Measurements from ENCODE around the gene KSR1. TPM values are rescaled to one million over a fixed set of nuclear protein-coding genes. Genes with fewer than 3 reads are reported as not detected.
A peak's percentile ranks its signal among the peaks of the same experiment; 100 is the strongest.

The KSR1 gene
- total RNA-seq, 1 experiment from 2014 or later, result 37.6 TPM

DNA sequence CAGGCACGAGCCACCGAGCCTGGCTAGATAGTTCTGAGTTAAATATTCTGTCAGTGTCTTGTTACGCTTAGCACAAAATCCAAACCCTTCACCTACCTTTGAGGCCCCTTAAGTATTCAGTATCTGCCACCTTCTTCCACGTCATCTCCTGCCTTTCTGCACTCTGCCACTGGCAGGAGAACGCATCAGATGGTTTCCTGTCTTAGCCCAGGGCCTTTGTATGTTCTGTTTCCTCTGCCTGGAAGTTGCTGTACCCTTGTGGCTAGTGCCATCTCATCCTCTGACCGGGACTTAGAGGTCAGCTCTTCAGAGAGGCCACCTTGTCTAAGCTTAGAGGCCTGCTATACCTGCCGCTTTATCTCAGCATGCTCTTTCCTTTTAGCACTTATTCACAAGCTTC lies 107.3 kb downstream of the KSR1 start:
- no peaks in the 10 kb centered on the region for H3K9me3 ChIP-seq (replicated peaks)
- peaks cover 21% of the 10 kb centered on the region for H3K4me1 ChIP-seq
- no peak overlapping the region for H3K27ac ChIP-seq
- H3K36me3 ChIP-seq, result peaks cover 7% of the 10 kb centered on the region; the same call in 1 of the 2 replicates
- H3K4me3 ChIP-seq, result no peak overlapping the region
- no peak for DNase-seq
- H3K27me3 ChIP-seq, result no peaks in the 10 kb centered on the region

DNA sequence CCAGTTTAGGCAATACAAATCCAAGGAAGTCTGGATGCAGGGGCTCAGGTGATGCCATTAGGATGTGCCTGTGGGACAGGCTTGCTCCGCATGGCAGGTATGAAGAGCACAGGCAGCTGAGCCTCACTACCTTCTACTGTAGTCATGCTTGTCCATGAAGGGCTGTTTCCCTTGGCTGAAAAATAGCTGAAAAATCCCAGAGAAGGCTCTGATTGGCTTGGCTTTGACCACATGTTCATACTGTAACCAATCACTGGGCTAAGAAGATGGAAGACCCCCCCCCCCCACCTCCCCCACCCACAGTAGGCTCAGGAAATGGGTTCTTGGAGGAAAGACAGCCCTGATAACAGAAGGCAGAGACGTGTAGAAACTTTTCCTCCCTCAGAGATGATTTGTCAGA lies 108.2 kb downstream of the KSR1 start:
- no peak overlapping the region for H3K27ac ChIP-seq
- H3K27me3 ChIP-seq, result no peaks in the 10 kb centered on the region
- DNase-seq, result no peak
- H3K9me3 ChIP-seq (replicated peaks), result no peaks in the 10 kb centered on the region
- H3K4me3 ChIP-seq, result no peak overlapping the region
- H3K4me1 ChIP-seq, result peaks cover 17% of the 10 kb centered on the region
- peaks cover 7% of the 10 kb centered on the region; the same call in 1 of the 2 replicates for H3K36me3 ChIP-seq

DNA sequence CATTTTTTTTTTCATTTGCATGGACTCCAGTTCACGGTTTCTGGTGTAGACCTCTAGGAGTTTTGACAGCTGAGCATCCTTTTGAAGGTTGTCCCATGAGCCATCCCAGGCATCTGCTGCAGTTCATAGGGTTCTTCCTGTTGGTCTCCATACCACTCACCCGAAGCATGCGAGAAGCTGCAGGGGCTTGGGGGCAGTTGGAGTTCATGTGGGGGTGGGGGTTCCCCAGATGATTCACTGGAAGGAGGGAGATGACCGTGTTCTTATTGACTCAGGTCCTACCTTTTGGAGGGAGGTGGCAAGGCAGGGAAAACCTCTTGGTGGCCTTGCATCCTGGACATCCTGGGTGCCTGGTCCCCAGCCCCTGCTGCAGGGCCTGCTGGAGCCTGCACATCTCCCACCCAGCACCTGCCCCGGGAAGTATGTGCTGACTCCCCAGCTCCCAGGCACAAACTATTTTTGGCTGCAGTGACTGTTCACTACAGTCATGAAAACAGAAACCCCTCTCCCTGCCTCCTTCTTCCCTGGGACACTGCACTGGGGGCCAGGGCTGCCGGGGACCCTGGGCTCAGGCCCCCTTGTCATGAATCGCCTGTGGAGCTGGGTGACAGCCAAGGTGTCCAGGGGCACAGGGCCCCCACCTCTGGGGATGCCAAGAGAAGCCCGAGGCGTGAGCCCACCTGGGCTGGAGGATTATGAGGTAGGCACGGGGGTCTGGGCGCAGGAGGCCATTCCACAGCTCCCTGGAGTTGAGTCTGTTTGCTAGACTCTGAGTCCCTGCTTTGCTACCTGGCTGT lies 109.8 kb downstream of the KSR1 start:
- Histone ChIP-seq H3K4me1 (peaks cover 16% of the 10 kb centered on the region), H3K27ac (no peak overlapping the region), H3K9me3 (replicated peaks) (no peaks in the 10 kb centered on the region), H3K36me3 (peaks cover 7% of the 10 kb centered on the region; the same call in 1 of the 2 replicates), H3K27me3 (no peaks in the 10 kb centered on the region), H3K4me3 (no peak overlapping the region)
- DNase-seq, result no peak

DNA sequence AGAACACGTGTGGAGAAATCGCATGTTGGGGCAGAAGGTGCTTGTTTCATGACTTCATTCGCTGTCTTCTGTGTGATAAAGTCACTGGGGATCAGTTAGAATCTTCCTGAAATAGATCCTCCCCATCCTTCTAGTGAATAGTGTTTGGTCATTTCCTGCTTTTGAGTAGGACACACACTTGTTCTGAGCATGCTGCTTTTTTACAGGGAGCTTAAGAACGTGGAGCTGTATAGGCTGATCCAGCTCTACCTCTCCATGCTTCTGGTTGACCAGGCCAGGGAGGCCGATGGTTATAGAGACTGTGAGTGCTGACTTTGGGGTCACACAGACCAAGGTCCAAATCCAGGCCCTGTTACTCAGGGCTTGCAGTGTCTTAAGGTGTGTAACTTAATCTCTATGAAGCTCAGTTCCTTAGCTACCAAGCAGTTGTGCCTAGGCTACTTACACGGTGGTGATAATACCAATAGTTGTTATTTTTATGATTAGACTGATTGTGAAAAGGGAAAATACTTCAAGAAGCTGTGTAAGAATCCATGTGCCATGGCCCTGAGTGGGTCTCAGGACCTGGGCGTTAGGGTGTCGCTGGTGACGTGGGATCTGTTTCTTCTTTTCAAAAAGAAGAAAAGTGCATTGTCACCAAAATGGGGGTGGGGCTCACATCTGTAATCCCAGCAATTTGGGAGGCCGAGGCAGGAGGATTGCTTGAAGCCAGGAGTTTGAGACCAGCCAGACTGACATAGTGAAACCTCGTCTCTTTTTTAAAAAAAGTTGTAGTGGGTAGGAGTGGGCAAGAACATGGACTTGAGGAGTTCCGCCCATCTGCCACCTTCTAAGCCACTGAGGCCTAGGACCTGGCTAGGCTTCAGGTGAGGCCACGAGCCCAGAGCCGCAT lies 110.7 kb downstream of the KSR1 start:
- Histone ChIP-seq H3K36me3 (peaks cover 7% of the 10 kb centered on the region; the same call in 1 of the 2 replicates), H3K27ac (no peak overlapping the region), H3K27me3 (no peaks in the 10 kb centered on the region), H3K9me3 (replicated peaks) (no peaks in the 10 kb centered on the region), H3K4me1 (peaks cover 8% of the 10 kb centered on the region), H3K4me3 (no peak overlapping the region)
- DNase-seq, result no peak

DNA sequence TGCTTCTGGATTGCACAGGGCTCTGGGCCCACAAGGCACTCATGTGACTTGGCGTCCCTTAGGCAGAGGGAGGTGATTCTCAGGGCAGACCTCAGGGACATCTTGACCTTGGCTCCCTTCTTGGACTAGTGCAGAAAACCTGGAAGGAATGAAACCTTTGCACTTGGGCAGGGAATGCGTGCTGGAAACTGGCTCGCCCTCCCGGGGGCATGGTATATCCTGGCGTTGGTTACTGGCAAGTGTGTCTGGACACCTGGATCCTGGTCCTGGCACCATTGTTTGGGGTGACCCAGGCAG lies 111.3 kb downstream of the KSR1 start:
- no peaks in the 10 kb centered on the region for H3K9me3 ChIP-seq (replicated peaks)
- no peaks in the 10 kb centered on the region for H3K27me3 ChIP-seq
- H3K36me3 ChIP-seq, result peaks cover 7% of the 10 kb centered on the region; the same call in 1 of the 2 replicates
- no peak overlapping the region for H3K4me3 ChIP-seq
- H3K27ac ChIP-seq, result no peak overlapping the region
- H3K4me1 ChIP-seq, result peaks cover 10% of the 10 kb centered on the region; the same call in 1 of the 2 replicates
- no peak for DNase-seq

DNA sequence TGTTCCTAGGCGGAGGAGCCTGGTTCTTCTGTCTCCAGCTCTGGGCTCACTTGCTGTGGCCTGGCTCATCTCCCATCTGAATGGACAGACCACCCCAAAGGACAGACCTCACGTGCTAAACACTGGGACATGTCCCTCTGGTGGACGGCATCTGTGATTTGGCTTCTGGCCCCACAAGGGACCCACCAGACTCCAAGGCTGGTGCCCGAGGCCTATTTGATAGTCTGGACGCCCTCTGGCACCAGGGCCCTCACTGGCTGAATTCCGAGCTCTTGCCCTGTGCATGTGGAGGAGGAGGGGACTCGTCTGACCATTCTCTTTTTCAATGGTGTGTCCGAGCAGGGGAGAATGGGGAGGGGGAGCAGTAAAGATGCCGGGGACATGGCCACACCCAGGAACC lies 112.0 kb downstream of the KSR1 start:
- Histone ChIP-seq H3K9me3 (replicated peaks) (no peaks in the 10 kb centered on the region), H3K4me3 (no peak overlapping the region), H3K36me3 (peaks cover 7% of the 10 kb centered on the region; the same call in 1 of the 2 replicates), H3K4me1 (peaks cover 13% of the 10 kb centered on the region), H3K27me3 (no peaks in the 10 kb centered on the region), H3K27ac (no peak overlapping the region)
- no peak for DNase-seq

DNA sequence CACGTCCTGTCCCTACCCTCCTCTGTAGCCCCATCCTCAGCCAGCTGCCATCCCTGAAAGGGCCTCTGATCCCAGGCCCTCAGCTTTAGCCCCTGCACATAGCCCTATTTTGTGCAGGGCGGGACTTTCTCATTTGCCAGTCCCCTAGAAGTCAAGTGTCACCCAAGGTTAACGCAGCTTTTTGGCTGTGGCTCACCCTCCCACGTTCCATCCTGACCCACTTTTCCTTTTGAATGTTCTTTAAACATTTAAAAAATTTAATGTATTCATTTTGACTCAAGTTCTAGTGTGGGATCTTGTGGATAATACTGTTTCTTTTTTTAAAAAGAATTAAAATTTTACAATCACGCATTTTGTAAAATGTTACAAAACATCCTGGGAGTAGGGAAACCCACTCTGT lies 112.6 kb downstream of the KSR1 start:
- Histone ChIP-seq H3K27me3 (no peaks in the 10 kb centered on the region), H3K4me1 (peaks cover 19% of the 10 kb centered on the region), H3K9me3 (replicated peaks) (no peaks in the 10 kb centered on the region), H3K36me3 (peaks cover 5% of the 10 kb centered on the region; the same call in 1 of the 2 replicates), H3K27ac (no peak overlapping the region), H3K4me3 (no peak overlapping the region)
- no peak for DNase-seq

DNA sequence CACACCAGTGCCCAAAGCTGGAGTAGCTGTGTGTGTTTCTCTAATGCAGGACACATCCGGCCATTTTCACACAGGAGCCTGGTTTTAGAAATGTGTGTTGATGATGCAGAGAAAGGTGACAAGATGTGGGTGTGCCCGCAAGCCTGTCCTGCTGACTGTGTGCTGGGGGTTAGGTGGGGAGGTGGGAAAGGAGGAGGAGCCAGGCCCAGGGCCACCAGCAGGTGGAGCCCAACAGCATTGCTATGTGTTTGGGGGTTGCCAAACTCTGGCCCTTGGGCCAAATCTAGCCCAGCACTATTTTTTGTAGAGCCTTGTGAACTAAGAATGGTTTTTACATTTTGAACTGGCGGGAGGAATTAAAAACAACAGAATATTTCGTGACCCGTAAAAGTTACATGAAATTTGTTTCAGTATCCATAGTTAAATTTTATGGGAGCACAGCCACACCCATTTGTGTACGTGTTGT lies 113.0 kb downstream of the KSR1 start:
- Histone ChIP-seq H3K27me3 (no peaks in the 10 kb centered on the region), H3K4me1 (peaks cover 19% of the 10 kb centered on the region), H3K27ac (no peak overlapping the region), H3K4me3 (no peak overlapping the region), H3K9me3 (replicated peaks) (no peaks in the 10 kb centered on the region), H3K36me3 (peaks cover 2% of the 10 kb centered on the region; the same call in 1 of the 2 replicates)
- DNase-seq, result peak; percentile 36 to 60

DNA sequence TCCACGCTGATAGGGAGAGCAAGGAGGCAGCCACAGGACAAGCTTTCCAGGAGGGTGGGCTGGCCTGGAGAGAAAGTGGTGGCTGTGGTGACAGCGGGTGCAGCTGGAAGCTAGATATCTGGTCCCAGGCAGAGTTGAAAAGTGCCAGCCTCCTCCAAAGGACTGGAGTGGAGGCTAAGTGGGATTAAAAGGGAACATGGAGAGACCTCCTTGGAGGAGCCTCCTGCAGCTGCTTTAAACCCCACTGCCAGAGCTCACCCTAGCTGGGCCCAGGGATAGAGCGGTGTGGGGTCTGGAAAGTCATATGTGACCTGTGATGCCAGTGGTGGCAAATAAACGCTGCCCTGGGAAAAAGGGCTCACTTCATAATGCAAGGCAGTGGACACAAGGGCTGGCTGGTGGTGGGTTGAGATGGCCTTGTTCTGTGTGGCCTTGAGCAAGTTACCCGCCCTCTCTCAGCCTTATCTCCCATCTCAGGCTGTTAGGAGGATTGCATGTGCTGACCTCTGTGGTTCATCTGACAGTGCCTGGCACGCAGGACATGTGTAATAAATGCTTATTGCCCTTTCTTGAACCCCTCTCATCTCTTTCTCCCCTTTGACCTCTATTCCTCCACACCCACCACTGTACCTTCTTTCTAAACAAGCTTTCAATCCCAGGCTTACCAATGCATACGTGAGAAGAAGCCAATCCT lies 113.8 kb downstream of the KSR1 start:
- no peaks in the 10 kb centered on the region; the same call in 1 of the 2 replicates for H3K36me3 ChIP-seq
- H3K4me1 ChIP-seq, result peaks cover 19% of the 10 kb centered on the region
- no peak for DNase-seq
- no peaks in the 10 kb centered on the region for H3K9me3 ChIP-seq (replicated peaks)
- no peak overlapping the region for H3K4me3 ChIP-seq
- no peak overlapping the region for H3K27ac ChIP-seq
- H3K27me3 ChIP-seq, result no peaks in the 10 kb centered on the region

DNA sequence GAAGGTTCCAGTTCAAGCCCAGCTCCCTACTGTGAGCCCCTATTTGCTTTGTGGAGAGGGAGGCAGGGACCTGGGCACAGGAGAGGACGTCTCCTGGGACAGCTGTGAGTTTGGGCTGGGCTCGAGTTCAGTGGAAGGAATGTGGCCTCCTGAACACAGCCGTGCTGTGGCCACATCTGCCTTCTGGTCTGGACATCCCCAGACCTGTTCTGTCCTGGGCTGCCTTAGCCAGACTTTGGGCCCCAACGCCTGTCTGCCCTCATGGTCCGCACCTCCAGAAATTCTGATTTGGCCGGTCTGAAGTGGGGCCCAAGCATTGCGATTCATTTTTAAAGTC lies 114.3 kb downstream of the KSR1 start:
- H3K27ac ChIP-seq, result no peak overlapping the region
- no peak overlapping the region for H3K4me3 ChIP-seq
- peaks cover 19% of the 10 kb centered on the region for H3K4me1 ChIP-seq
- no peak for DNase-seq
- H3K36me3 ChIP-seq, result no peaks in the 10 kb centered on the region; the same call in 1 of the 2 replicates
- H3K9me3 ChIP-seq (replicated peaks), result no peaks in the 10 kb centered on the region
- H3K27me3 ChIP-seq, result no peaks in the 10 kb centered on the region

DNA sequence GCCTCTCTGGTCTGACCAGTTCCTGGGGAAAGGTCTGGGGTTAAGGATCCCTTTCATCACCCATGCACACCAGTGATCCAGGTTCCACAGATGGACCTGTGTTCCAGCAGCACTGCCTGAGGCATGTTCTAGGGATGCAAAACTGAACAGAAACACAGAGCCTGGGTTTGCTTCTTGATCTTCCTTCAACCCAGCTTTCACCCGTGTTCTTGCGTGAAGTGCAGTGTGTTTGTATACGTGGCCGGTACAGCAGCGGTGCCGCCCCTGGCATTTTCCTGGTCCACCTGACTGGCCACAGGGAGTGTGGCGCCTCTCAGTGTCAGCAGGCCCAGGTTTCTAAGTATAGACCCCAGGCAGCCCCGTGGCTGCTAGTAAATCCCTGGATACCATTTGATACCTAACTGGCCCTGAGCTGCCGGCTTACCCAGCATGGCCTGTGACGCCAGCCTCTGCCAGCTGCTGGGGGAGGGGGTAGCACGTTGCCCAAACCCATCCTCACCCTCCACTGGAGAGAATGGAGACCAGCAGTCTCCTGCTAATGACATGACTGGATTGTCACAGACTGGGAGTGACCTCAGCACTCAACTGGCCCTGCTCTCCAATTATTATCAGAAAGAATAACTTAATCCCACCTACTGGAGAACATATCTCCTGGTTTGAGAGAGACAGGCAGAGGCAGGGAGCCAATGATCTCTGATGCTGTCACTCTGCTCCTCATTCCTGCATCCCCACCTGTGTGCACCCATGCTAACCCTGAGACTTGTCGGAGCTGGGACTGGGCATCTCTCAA lies 115.5 kb downstream of the KSR1 start:
- no peaks in the 10 kb centered on the region for H3K9me3 ChIP-seq (replicated peaks)
- H3K4me1 ChIP-seq, result peaks cover 30% of the 10 kb centered on the region
- DNase-seq, result no peak
- no peak overlapping the region for H3K4me3 ChIP-seq
- H3K27me3 ChIP-seq, result no peaks in the 10 kb centered on the region
- H3K27ac ChIP-seq, result no peak overlapping the region
- H3K36me3 ChIP-seq, result no peaks in the 10 kb centered on the region

DNA sequence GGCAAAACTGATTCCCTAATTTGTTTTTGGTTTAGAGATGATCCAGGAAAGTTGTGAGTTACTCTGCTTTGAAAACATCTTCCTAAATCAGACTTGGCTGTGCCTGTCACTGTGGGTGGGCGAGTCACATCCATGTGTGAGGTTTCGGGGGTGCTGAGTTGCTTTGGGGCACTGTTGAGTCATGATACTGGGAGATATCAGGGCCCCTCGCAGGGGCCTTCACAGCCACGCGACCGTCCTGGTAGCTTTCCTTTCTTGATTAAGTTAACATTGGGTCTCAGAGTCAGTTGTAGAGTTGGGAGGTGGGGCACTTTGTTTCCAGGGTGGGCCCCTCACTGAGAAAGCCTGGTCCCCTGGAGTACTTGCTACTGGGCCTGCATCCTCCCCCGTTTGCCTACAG lies 116.4 kb downstream of the KSR1 start:
- H3K4me3 ChIP-seq, result no peak overlapping the region
- H3K27ac ChIP-seq, result no peak overlapping the region
- H3K36me3 ChIP-seq, result no peaks in the 10 kb centered on the region
- no peaks in the 10 kb centered on the region for H3K27me3 ChIP-seq
- H3K4me1 ChIP-seq, result peaks cover 36% of the 10 kb centered on the region
- DNase-seq, result no peak
- no peaks in the 10 kb centered on the region for H3K9me3 ChIP-seq (replicated peaks)

DNA sequence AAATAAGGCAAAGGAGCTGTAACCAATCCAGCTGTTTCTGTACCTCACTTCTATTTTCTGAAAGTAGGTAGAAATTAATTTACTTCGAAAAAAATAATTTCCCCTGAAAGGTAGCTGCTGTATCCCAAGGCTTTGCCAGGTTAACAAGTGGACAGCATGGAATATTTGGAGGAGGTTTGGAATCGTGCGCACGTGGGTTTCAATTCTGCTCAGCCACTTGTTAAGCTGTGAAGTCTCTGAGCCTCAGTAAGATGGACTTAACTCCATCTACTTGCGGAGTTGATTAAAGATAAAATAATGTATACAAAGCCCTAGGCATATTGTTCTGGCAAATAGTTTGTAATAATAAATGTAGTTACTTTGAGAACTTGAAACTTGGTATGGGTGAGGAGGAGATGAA lies 117.3 kb downstream of the KSR1 start:
- no peaks in the 10 kb centered on the region for H3K9me3 ChIP-seq (replicated peaks)
- peaks cover 45% of the 10 kb centered on the region for H3K4me1 ChIP-seq
- no peak overlapping the region for H3K4me3 ChIP-seq
- no peaks in the 10 kb centered on the region for H3K27me3 ChIP-seq
- no peak for DNase-seq
- H3K36me3 ChIP-seq, result peaks cover 2% of the 10 kb centered on the region; the same call in 1 of the 2 replicates
- H3K27ac ChIP-seq, result no peak overlapping the region

DNA sequence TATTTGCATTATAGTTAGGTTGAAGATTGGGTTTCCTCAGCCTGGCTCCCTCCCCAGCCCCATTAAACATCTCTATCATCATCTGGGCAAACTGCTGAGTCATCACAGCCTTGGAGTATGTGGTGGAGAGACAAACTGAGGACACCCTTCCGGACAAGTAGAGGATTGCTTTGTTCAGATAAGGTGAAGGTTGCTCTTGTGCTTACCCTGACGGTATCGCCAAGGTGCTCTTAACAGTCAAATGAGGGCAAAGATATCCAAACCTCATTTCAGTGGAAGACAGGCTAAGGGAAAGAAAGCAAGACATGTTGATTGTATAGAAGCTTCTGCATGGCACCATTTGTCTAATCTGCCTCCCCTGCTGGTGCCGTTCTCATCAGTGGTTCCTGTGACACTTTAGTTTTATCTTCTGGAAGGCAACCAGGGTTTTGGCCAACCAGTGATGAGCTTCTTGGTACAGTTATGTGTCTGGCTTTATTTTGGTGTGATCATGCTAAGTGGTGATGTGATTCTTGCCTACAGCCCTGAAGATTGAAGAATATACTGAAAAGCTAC lies 117.8 kb downstream of the KSR1 start:
- Histone ChIP-seq H3K4me3 (no peak overlapping the region), H3K4me1 (peaks cover 47% of the 10 kb centered on the region), H3K36me3 (peaks cover 7% of the 10 kb centered on the region; the same call in 1 of the 2 replicates), H3K9me3 (replicated peaks) (no peaks in the 10 kb centered on the region), H3K27me3 (no peaks in the 10 kb centered on the region), H3K27ac (no peak overlapping the region)
- no peak for DNase-seq

Measured in SJCRH30 (cell line).